HUES64 (cell line): Measurements from ENCODE around the gene CALR3.

Experiments used
- H3K27ac ChIP-seq: 2 replicates; pipeline ENCODE4 v1.7.0; 2013; ENCODE audit warnings: low read depth, low read length, inconsistent platforms
- H3K27me3 ChIP-seq: 2 replicates; pipeline ENCODE4 v1.6.1; 2013; ENCODE audit warnings: mild to moderate bottlenecking, low read length; ENCODE audit not compliant: insufficient read depth
- H3K36me3 ChIP-seq: 2 replicates; pipeline ENCODE4 v1.6.1; 2013; ENCODE audit warnings: mild to moderate bottlenecking, low read length; ENCODE audit not compliant: insufficient read depth
- H3K4me1 ChIP-seq: 2 replicates; pipeline ENCODE4 v1.6.1; 2013; ENCODE audit warnings: mild to moderate bottlenecking, low read length, moderate library complexity; ENCODE audit not compliant: insufficient read depth
- H3K4me3 ChIP-seq: 2 replicates; pipeline ENCODE4 v1.5.1; 2013; ENCODE audit warnings: mild to moderate bottlenecking, low read length, moderate library complexity
- H3K9ac ChIP-seq: 2 replicates; pipeline ENCODE4 v1.6.1; 2013; ENCODE audit warnings: mild to moderate bottlenecking, low read depth, low read length
- H3K9me3 ChIP-seq: 2 replicates; pipeline ENCODE4 v1.6.1; 2013; ENCODE audit warnings: low read depth, low read length; ENCODE audit not compliant: insufficient read depth
- WGBS: fragments of 150-250, 120-280 bp; methylation state at CpG from one replicate; pipeline ENCODE4 v1.1.7; 2013; ENCODE audit warnings: missing lambda C conversion rate; 5-methylcytosine and 5-hydroxymethylcytosine counted together

CALR3 gene

DNA sequence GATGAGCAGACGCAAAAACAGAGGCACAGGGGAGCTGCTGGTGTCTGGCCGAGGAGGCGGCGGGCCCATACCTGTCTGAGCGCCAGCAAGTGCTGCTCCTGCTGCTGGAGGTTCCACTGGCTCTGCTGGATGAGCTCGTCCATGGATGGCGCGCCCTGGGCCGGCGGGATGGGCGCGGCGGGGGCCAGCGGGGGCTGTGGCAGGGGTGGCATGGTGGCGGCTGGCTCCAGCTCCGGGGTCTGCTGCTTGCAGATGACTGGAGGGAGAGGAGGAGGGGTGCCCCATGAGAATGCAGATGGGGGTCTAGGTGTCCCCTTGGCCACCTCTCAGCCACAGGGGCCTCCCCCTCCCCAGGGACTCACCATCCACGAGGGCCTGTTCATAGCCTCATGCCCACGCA is 39.4 kb upstream of the CALR3 start:
- whole genome bisulfite sequencing, result 95% methylated on average over 18 of the region's 18 CpGs
- Histone ChIP-seq H3K27ac (no peak overlapping the region), H3K9me3 (no peaks in the 10 kb centered on the region), H3K9ac (no peak overlapping the region), H3K27me3 (no peaks in the 10 kb centered on the region), H3K4me1 (no peaks in the 10 kb centered on the region), H3K36me3 (peaks cover 88% of the 10 kb centered on the region), H3K4me3 (no peak overlapping the region)

DNA sequence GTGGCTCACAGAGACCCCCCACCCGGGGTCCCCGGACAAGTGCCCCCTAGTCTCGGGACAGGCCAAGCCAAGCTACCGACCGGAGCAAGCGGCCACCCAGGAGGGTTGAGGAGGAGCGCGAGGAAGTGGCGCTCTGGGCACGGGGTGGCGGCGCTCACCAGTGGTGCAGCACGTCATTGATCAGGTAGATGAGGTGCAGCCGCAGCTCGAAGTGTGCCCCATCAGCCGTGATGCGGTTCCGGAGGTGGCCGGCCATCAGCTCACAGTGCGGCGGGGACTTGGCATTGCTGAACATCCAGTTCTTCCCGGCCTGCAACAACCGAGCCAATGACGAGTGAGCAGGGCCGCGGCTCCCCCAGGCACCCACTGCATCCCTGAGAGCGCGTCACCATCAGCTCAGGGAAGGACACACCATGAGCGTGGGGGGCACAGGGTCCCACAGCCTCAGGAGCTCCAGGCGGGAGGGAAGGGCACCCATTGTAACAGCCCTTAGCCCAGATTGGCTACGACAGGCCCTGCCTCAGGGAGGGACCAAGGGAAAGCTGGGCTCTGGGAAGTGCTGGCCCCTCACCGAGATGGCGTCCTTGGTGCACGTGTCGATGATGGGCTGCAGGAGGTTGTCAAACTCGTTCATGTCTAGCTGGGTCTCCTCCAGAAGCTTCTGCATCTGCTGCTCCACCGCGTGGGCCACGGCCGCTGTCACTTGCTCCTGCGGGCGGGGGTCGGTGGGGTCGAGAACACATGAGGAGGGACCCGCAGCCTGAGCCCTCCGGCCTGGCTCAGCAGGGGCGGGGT is 36.7 kb upstream of the CALR3 start:
- no peaks in the 10 kb centered on the region for H3K27me3 ChIP-seq
- H3K4me3 ChIP-seq, result no peak overlapping the region
- no peaks in the 10 kb centered on the region for H3K9me3 ChIP-seq
- 96% methylated on average over 47 of the region's 47 CpGs for WGBS
- H3K27ac ChIP-seq, result no peak overlapping the region
- H3K4me1 ChIP-seq, result no peaks in the 10 kb centered on the region
- H3K36me3 ChIP-seq, result peaks cover 94% of the 10 kb centered on the region
- no peak overlapping the region for H3K9ac ChIP-seq

DNA sequence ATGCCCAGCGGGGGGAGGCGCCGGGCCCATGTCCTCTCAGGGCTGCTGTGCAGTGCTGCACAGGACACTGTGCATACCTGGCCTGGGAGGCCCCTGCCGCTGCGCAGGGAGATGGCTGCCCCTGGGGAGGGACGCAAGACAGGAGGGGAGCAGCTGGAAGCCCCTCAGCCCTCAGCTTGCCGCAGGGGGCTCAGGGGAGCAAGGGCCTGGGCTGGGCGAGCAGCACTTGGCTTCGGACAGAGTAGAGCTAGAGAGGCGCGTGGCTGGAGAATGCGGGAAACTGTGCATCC is 35.4 kb upstream of the CALR3 start:
- no peak overlapping the region for H3K4me3 ChIP-seq
- H3K9me3 ChIP-seq, result no peaks in the 10 kb centered on the region
- H3K9ac ChIP-seq, result no peak overlapping the region
- WGBS, result 97% methylated on average over 12 of the region's 12 CpGs
- no peaks in the 10 kb centered on the region for H3K4me1 ChIP-seq
- no peak overlapping the region for H3K27ac ChIP-seq
- no peaks in the 10 kb centered on the region for H3K27me3 ChIP-seq
- H3K36me3 ChIP-seq, result peaks cover 98% of the 10 kb centered on the region

- Histone ChIP-seq H3K4me3 (no peak overlapping the region), H3K4me1 (no peaks in the 10 kb centered on the region), H3K9ac (no peak overlapping the region), H3K27me3 (no peaks in the 10 kb centered on the region), H3K27ac (no peak overlapping the region), H3K9me3 (no peaks in the 10 kb centered on the region), H3K36me3 (peaks cover 98% of the 10 kb centered on the region)
- WGBS, result 95% methylated on average over 43 of the region's 43 CpGs
Measured at GRCh38 chr19:16530540-16531379, 34.8 kb upstream of the CALR3 start.

DNA sequence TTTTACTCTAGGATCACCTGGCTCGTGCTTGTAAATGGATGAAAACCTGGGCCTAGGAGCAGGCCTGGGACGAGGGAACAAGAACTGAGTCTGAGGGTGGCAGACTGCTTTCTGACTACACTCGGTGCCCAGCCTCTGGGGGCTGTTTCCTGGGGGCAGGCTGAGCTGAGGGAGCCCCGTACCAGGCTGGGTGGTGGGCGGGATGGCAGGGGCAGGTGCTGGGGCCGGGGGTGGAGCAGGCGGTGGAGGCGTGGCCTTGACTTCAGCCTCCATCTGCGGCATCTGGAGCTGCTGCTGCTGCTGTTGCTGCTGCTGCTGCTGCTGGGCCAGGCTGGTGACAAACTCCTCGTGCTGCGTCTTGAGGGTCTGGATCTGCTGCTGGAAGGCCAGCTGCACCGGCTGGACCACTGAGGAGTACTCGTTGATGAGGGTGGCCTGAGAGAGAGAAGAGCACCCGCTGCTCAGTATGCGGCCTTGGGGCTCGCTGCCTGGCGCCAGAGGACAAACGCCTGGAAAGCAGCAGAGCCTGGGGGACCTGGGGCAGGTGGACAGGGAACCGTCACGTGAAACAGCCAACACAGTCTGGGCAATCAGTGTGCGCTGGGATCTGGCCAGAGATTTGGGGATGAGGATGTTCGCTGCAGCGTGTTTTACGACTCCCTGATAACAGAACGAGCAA is 33.6 kb upstream of the CALR3 start:
- Histone ChIP-seq H3K27me3 (no peaks in the 10 kb centered on the region), H3K4me1 (no peaks in the 10 kb centered on the region), H3K36me3 (peaks cover 100% of the 10 kb centered on the region), H3K9me3 (no peaks in the 10 kb centered on the region), H3K9ac (no peak overlapping the region), H3K4me3 (no peak overlapping the region), H3K27ac (no peak overlapping the region)
- 94% methylated on average over 25 of the region's 25 CpGs for WGBS

GRCh38 chr19:16527971-16528521 is 32.1 kb upstream of the CALR3 start:
- H3K9me3 ChIP-seq, result no peaks in the 10 kb centered on the region
- no peak overlapping the region for H3K27ac ChIP-seq
- no peak overlapping the region for H3K9ac ChIP-seq
- whole genome bisulfite sequencing, result 90% methylated on average over 12 of the region's 12 CpGs
- no peak overlapping the region for H3K4me3 ChIP-seq
- peaks cover 100% of the 10 kb centered on the region for H3K36me3 ChIP-seq
- H3K27me3 ChIP-seq, result no peaks in the 10 kb centered on the region
- H3K4me1 ChIP-seq, result no peaks in the 10 kb centered on the region

DNA sequence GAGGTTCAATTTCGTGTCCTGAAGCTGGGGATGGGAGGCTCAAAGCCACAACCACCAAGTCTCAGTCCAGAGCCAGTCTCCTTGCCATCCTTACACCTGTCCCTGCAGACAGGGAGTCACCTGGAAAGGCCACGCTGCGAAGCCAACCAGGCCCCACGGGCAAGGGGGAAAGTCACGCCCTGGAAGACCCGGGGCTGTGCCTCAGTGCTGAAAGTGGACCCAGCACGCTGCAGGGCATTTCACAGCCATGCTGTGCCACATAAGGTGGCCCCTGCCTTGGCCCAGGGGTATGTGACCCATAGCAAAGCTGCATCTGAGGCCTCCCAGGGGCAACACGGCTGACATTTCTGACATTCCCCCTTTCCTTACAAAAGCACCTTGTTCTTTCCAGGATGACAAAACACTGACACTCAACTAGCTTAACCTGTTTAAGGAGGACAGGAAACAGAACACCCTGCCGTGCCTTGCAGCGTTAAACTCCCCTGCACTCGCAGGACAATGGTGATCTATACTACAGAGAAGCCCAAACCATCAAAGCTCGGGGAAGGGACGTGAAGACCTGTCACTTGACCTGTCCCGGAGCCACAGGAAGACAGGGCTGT is 31.5 kb upstream of the CALR3 start:
- peaks cover 100% of the 10 kb centered on the region for H3K36me3 ChIP-seq
- H3K9ac ChIP-seq, result no peak overlapping the region
- H3K27me3 ChIP-seq, result no peaks in the 10 kb centered on the region
- no peak overlapping the region for H3K27ac ChIP-seq
- no peak overlapping the region for H3K4me3 ChIP-seq
- H3K9me3 ChIP-seq, result no peaks in the 10 kb centered on the region
- H3K4me1 ChIP-seq, result no peaks in the 10 kb centered on the region
- 87% methylated on average over 14 of the region's 14 CpGs for WGBS

DNA sequence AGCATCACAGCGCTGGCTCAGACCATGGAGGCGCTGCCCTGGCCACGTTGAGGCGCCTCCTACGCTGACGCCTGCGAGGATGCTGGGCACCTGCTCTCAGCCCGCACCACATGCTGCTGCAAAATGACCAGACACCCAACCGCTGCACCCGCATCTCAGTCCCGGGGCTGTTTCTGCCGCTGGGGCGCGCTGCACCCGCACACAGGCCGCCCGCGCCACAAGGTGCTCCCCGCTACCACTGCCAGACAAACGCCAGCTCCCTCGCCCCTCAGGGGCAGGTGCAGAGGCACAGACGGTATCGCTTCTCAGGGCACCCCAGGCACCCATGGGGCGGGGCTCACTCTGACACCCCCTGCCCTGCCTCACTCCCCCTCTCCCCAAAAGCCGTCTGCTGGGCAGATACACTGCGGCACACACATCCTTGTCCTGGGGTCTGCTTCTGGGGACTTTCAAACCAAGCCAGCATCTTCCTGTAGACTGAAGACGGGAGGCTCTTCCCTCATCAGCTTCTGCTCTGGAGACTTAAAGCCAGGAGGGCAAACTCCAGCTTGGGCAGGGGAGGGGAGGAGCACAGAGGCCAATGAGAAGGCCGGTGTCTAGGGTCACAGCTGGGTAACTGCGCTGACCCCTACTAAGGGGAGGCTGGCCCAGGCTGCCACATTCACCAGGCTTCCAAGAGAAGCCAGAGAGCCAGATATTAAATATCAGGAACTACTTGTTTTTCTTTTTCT is 29.9 kb upstream of the CALR3 start:
- 97% methylated on average over 29 of the region's 29 CpGs for WGBS
- no peaks in the 10 kb centered on the region for H3K9me3 ChIP-seq
- H3K36me3 ChIP-seq, result peaks cover 96% of the 10 kb centered on the region
- no peaks in the 10 kb centered on the region for H3K4me1 ChIP-seq
- no peak overlapping the region for H3K4me3 ChIP-seq
- no peak overlapping the region for H3K27ac ChIP-seq
- no peaks in the 10 kb centered on the region for H3K27me3 ChIP-seq
- no peak overlapping the region for H3K9ac ChIP-seq

GRCh38 chr19:16524991-16525734 is 29.2 kb upstream of the CALR3 start:
- peaks cover 96% of the 10 kb centered on the region for H3K36me3 ChIP-seq

More at GRCh38 chr19:16524991-16525734, 29.2 kb upstream of the CALR3 start:
- Histone ChIP-seq H3K4me1 (no peaks in the 10 kb centered on the region), H3K27me3 (no peaks in the 10 kb centered on the region), H3K4me3 (no peak overlapping the region), H3K9ac (no peak overlapping the region), H3K27ac (no peak overlapping the region), H3K9me3 (no peaks in the 10 kb centered on the region)
- WGBS, result 96% methylated on average over 54 of the region's 54 CpGs
